ENCODE data around the gene NOP53.

GRCh38 chr19:47707135-47707925 is 38.0 kb upstream of the NOP53 start:
- TF ChIP-seq CTCF (conservative IDR thresholded peaks at IDR 0.05 in 1 of 2, IDR thresholded peaks at IDR 0.05 in 1 of 2; ENCODE audit: low read depth in 1 of 2, low read length in 2 of 2) (peak; percentile 91), EZH2 (IDR thresholded peaks at IDR 0.05; ENCODE audit: low read length, missing control alignments) (no peak)

Data from fibroblast of lung (primary cell).